Epithelial cell of prostate (primary cell): ENCODE data around the gene MCC.

Experiments
- DNase-seq: peaks from one replicate; pipeline ENCODE4 v3.0.0-alpha.2; 2011; ENCODE audit warnings: low read depth, low spot score
- H3K27ac ChIP-seq: fragments of 450-650 bp; 2 replicates; pipeline ENCODE4 v1.5.1; 2017; ENCODE audit warnings: mild to moderate bottlenecking

Gene MCC

DNA sequence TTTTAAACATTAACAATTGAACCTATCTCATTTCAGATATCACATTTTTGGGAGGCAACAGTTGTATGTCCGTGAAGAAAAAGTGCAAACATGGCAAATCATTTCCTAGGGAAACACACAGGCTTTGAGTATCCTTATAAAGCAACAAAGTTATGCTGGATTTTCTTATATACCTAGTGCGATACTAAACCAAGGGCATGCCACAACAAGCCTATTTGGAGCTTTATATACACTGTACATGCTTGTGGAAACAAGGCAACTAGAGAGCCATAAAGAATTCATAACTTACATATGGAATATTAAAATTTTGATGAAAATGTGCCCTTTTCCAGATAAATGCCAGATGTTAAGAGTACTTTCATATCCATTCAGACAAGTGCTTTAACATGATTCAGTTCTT lies 320.3 kb downstream of the MCC start:
- peak overlapping the region; percentile 92 for H3K27ac ChIP-seq
- DNase-seq: no peak

DNA sequence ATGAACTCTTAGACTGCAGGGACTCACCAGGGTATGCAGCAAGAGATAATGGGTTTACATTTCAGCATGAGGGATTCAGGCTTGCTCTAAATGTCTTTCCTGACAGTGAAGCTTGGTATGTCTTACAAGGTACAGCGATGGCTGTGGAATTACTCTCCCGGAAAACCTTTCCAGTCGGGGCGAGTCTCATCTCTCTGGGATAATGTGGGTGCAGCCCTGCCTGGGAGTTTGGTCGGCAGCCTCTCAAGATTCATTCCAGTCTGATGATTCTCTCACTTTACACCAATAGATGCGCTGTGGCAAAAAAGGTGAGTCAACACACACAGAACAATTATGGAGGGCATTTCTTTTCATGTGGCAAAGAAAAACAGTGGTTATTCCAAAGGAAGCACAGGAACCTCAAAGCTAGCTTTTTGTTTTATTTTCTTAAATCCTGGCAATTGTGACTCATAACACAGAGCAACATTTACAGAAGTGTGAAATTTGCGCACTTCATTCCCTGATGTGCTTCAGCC lies 321.3 kb downstream of the MCC start:
- DNase-seq: peak; percentile 54
- peak overlapping the region; percentile 92 for H3K27ac ChIP-seq

DNA sequence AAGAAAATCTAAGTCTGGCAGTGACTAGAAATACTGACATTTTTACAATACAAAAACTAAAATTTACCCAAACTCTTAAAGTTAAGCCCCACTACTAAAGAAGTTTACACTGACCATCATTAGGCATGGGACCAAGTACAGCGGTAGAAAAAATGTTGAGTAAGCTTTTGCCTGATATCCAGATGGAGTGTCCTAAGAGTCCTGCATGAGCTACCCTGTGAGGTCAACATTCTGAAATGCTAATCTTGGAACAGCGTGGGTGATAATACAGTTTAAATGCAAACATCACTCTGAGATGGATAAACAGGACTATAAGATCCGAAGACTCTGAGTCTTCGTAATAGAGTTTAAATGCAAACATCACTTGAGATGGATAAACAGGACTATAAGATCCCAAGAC lies 322.0 kb downstream of the MCC start:
- no peak for DNase-seq
- H3K27ac ChIP-seq: peak overlapping the region; percentile 92

DNA sequence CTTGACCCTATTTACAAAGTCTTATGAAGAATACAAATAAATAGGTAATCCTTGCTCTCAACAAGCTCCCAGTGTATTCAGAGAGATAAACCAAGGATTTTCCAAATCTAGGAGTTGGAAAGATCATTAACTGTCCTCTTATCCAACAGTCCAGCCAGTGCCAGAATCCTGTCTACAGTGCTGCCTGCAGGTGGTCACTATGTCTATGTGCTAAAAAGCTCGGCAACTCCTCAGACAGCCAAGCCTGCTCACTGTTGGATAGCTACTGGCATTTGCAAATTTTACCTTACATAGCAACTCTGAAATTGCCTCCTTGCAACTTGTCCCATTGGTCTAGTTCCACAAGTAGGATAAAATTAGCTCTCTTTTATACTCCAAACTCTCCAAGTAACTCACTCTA lies 324.2 kb downstream of the MCC start:
- DNase-seq: no peak

DNA sequence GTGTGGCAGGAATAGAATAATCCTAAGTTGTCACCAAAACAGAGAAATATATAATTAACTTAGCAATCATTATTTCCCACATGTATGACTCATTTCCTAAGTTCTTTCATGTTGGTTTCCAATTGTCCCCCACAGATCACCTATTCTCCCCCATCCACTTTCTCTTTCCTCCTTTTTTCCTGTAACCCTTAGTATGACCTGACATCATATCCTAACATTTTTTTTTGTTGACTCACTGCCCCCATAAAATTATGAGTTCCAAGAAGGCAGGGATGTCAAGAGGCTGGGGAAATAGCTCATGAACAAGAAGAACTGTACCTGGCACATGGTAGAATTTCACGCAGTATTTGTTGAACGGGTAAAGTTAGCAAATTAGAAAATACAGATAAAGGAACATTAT lies 324.9 kb downstream of the MCC start:
- DNase-seq: no peak
- peak overlapping the region; percentile 92 for H3K27ac ChIP-seq

More for the DNA sequence above, 324.2 kb downstream of the MCC start:
- H3K27ac ChIP-seq: peak overlapping the region; percentile 92

DNA sequence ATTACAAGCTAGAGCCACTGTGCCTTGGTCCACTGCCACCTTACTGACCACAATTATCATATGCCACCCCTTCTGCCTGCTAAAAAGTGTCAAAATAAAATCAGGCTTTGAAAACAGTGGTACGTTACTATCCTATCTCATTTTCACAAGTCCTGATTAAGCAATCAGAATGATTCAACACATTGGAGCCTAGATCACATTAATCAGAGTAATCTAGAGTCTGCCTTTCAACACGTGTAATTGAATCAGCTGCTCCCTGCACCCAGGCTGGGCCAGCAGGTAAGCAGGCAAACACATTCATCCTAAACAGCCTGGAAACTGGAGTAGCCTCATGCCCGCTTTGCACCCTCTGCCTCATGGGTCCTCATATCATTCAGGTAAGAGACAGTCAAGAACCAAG lies 325.5 kb downstream of the MCC start:
- DNase-seq: peak; percentile 82
- peak overlapping the region; percentile 92 for H3K27ac ChIP-seq

DNA sequence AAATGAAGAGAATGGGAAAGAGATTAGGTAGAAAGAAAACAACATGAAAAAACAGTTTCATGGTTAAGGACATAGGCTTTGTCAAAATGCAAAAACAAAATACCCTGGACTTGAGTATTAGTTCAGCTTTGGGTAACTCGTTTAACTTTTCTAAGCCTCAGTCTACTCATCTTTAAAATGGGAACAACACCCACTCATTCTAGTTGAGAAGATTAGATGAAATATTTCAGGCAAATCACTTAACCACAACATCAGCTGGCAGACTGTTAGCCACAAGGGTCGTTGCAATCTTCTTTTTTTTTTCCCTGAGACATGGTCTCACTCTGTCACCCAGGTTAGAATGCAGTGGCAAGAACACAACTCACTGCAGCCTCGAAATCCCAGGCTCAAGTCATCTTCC lies 326.0 kb downstream of the MCC start:
- no peak for DNase-seq
- peak overlapping the region; percentile 92 for H3K27ac ChIP-seq

DNA sequence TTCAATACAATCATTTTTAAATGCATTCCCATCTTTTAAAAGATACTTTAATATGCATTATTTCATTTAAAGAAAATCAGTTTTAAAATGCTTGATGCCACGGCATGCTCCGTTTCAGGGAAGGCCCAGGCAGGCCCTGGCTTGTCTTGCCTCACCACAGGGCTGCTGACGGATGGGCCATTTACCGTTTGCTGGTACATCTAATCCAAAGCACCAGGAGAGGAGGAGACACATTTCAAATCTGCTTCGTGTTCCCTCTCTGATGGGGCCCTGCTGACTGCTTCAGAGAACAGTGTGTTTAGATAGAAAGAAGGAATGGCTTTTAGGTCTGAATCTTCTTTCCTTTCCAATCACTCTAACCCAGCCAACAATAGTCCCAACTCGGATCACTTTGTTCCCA lies 326.4 kb downstream of the MCC start:
- peak overlapping the region; percentile 92 for H3K27ac ChIP-seq
- DNase-seq: peak; percentile 63

DNA sequence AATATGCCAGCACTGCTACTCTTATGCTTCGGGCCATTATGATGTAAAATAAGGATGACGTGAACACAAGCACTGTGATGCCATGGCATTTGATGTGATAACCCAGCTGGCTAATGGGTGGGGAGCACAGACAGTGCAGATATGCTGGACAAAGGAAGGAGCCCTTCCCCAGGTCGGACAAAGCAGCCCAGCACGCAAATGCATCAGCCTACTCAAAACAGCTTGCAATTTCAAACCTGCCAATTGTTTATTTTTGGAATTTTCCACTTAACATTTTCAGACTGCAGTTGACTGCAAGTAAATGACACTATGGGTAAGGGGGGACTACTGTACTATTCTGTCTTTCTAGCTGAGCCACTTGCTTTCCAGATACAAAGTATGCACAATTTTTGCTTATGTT lies 330.4 kb downstream of the MCC start:
- no peak for DNase-seq
- H3K27ac ChIP-seq: no peak overlapping the region

DNA sequence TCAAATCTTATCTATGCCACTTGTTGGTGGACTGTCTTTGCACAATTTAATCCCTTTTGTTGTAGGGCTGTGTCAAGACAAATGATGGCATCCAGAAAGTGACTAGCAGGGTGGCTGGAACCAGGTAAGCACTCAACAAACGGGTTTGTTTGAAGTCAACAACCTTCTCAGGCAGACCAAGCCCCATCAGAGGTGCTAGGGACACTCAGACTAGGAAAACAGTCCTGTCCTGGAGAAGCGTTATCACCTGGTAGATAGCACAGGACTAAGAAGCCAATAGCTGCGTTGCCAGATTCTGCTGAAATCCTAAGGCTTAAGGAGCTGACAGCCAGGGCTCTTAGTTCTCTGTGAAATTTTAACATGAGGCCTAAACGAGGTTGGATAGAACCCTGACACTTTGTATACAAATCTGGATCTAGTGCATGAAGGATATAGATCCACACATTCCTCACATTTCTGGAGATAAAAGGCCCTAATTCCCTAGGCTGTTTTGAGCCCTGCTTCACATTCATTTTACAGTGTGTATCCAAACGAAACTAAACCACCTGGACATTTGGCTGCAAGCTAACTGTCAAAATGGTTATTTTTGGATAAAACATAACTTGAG lies 331.9 kb downstream of the MCC start:
- H3K27ac ChIP-seq: no peak overlapping the region
- no peak for DNase-seq

DNA sequence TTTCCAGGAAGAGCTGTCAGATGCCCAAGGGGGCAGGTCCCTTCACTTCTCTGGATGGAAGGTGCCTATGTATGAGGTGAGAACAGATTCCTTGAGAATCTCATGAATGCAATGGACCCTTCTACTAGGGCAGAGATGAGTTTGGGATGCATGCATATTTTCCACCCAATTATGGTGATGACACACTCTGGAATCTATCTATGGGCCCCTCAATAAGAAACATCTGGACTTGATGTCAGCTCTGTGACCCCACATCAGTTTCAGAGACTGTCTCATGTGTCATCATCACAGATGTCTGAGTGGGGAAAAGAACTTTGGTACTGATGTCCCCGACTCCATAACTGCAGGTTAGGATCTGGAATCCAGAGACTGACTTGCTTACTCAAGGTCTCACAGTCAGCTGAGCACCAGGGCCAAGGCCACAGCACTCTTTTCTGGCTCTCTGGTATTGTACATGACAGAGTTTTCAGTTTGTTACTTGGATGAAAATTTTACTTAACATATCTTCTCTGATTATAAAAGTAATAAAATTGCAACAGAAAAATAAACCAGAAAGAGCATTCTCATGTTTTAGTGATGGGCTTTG lies 334.6 kb downstream of the MCC start:
- no peak overlapping the region for H3K27ac ChIP-seq
- no peak for DNase-seq

DNA sequence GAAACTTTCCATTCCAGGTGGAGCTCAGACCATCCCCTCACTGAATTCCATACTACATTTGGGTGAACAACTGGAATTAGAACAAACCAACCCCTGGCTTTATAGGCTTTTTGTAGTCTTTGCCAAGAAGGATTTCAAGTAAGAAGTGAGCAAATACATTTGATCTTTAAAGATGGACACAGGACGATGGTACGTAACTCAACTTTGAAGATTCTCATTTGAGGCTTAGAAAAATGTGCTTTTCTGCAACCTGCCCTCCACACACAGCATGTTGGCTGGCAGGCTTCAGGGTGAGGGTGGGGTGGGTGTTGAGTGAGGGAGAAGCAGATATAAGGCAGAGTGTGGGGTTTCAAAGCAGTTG lies 335.9 kb downstream of the MCC start:
- H3K27ac ChIP-seq: no peak overlapping the region
- DNase-seq: no peak

DNA sequence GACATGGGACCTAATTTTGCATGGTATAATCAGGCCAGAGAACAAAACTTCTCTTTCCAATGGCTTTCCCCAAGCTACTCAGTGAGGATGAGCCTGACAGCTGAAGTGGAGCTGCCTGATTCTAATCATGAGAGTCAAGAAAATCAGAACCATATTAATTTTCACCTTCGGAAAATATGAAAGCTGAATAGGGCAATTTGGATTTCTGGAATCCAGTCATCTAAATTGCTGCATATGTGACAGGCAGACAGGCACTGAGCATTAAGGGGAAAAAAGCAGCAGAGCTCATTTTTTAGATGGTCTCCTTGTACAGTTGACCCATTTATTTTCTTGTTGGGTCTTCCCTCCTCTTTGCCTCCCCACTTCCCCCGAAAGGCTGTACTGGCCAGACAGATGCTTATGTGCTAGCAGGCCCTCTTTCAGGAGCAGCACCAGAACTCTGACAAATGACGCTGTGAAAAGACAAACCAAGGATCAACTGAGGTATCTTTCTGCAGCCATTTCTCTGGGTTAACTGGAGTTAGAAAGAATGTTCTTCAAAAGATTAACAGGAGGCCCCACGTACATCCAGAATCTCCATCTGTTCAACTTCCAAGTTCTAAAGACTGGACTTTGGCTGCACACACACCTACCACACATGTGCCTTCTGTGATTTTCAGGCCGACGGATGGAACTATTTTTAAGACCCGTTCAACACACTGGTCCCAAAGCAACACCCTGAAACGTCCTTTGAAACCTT lies 336.4 kb downstream of the MCC start:
- DNase-seq: no peak
- no peak overlapping the region for H3K27ac ChIP-seq

DNA sequence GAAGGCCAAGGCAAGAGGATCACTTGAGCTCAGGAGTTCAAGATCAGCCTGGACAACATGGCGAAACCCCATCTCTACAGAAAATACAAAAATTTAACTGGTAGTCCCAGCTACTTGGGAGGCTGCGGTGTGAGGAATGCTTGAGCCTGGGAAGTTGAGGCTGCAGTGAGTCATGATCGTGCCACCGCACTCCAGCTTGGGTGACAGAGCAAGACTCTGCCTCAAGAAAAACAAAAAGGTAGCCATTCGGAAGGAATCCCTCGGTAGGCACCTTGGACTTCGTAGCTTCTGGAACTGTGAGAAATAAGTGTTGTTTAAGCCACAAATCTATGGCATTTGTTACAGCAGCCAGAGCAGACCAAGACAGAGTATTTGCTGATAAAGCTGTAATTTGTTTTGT lies 337.4 kb downstream of the MCC start:
- no peak for DNase-seq
- no peak overlapping the region for H3K27ac ChIP-seq

DNA sequence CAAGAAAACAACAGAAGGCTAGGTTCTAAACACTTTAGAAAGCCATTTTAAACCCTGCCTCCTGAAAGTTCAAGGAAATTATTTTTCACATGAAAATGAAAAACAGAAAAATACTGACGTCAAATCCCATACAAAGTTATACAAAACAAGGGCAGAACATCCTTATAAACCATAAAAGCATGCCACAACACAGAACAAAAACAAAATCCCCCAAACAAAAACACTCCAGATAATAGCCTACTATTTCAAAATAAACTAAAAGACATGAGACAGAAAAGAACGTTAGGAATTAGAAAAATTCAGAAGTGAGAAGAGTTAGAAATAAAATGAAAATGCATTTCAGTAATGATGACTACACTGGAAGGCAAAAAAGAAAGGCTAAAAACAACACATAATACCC lies 338.0 kb downstream of the MCC start:
- no peak overlapping the region for H3K27ac ChIP-seq

DNA sequence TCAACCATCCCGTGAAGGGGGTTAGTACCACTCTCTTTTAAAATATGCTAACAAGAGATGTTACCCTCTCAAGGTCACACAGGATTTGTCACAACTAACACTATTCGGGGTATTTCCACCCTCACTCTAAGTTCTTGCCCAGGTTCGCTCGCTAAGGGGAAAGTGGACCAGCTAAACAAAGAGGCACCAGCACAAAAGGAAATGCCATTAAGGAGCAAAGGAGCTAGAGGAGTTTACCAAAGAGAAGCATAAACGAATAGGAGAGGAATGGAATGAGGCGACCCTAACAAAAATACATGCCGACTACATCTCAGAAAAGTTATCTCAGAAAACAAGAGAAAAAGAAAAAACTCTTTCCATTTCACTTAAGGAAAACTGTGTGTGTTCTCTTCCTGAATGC lies 340.7 kb downstream of the MCC start:
- no peak overlapping the region for H3K27ac ChIP-seq
- no peak for DNase-seq

More for the DNA sequence above, 338.0 kb downstream of the MCC start:
- DNase-seq: no peak

DNA sequence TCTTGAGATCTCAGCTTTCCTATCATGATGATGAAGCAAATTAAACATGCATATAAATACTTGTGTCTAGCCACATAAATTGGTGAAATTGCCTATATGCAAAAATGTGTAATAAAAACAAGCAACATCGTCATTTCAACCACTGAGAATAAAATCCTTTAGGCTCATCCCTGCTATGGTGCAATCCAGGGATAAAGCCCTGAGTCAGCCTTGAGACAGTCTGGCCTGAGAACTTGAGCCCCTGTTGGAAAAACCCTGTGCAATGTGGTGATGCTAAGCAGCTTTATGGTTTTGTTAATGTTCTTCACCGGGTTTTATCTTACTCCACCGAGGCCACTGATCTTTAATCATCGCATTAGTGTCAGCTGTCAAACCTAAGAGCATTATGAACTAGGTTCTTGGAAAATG lies 341.1 kb downstream of the MCC start:
- no peak for DNase-seq
- H3K27ac ChIP-seq: no peak overlapping the region

DNA sequence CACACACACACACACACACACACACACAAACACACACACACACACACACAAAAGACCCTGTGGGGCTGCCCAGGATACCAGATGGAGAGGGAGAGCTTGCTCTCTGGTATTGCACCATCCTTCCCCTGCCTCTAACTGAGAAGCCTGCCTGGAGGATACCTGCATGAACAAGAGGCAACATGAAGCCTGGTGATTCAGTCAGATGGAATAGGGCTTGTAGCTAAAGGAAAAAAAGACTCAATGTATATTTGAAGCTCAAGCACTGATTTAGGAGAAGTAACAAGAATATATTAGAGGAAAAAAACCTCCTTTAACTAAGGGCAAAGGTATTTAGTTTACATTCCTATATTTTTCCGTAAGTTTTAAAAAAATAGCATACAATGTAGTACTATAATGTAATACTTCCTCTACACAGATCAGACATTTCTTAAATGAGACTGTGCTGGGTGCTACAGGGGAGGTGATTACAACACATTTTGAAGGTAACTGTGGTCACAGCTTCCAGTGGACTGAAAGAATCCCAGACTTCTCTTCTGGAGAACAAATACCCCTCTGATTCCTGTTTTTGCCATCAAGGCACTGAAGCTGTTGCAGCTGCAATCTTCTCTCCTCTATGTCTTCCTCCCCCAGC lies 342.4 kb downstream of the MCC start:
- peak overlapping the region; percentile 76 for H3K27ac ChIP-seq
- DNase-seq: peak; percentile 77

DNA sequence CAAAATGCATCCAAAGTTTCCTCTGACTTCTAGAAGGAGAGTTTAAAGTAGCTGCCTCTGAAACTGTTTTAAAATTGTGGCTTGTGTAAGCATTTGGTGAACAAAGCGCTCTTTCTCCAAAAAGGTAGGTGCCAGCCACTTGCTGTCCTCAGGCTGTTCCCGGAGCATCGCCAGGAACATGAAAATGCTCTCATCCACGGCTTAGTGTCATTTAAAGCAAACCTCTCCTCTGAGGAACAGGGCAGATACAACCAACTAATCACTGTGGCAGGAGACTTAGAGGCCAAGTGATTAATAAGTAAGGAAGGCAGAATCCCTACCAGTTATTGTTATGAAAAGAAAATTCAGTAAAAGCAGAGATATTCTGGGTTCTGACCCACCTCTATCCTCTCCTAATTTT lies 346.1 kb downstream of the MCC start:
- peak overlapping the region; percentile 54 for H3K27ac ChIP-seq

DNA sequence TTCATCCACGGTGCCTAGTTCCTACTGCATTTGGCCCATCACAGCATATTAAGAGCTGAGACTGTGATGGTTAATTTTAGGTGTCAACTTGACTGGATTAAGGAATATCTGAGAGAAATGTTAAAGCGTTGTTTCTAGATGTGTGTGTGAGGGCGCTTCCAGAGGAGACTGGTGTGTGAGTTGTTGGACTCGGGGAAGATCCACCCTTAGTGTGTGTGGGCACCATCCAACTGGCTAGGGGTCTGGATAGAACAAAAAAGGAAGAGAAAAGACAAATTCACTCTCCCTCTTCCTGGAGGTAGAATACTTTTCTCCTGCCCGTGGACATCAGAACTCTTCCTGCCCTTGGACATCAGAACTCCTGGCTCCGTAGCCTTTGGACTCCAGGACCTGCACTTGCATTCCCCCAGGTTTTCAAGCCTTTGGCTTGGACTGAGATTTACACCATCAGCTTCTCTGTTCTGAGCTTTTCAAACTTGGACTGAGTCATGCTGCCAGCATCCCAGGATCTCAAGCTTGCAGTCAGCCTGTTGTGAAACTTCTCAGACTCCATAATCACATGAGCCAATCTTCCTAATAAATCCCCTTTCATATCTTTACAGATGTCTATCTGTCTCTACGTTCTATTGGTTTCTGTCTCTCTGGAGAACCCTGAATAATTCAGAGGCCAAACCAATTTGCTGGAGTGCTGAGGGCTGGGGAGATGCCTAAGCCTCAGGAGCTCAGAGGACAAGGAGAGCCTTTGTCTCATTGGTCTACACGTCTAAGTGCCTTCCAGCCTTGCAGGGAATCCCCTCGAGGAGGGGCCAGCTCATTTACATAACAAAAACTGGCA lies 347.2 kb downstream of the MCC start:
- peak; percentile 51 for DNase-seq
- H3K27ac ChIP-seq: peak overlapping the region; percentile 54

More for the DNA sequence above, 346.1 kb downstream of the MCC start:
- no peak for DNase-seq
